Thymus (tissue), 11 donors: ENCODE results near the gene RNU5B-1. TPM values are rescaled to one million over a fixed set of nuclear protein-coding genes. Genes with fewer than 3 reads are reported as not detected.

Experiments
- DNase-seq, 9 donors: peaks; one replicate each; pipeline ENCODE4 v3.0.0-alpha.2; 2013; ENCODE audit warnings: low spot score in 9 of 9, low read depth in 6 of 9, missing footprints in 1 of 9
- H3K27ac ChIP-seq, 2 donors: one replicate each; pipeline ENCODE4 v1.5.1; 2013; ENCODE audit warnings: control low read depth in 1 of 2, low read depth in 1 of 2, low read length in 1 of 2, mild to moderate bottlenecking in 1 of 2, moderate library complexity in 1 of 2
- H3K27me3 ChIP-seq, 2 donors: one replicate each; pipeline ENCODE4 v1.5.1; 2013; ENCODE audit warnings: low read length in 1 of 2; ENCODE audit not compliant: control insufficient read depth in 2 of 2, insufficient read depth in 1 of 2
- H3K36me3 ChIP-seq, 2 donors: one replicate each; pipeline ENCODE4 v1.5.1; 2013; ENCODE audit warnings: low read length in 1 of 2, mild to moderate bottlenecking in 1 of 2, moderate library complexity in 1 of 2; ENCODE audit not compliant: control insufficient read depth in 2 of 2, insufficient read depth in 2 of 2
- H3K4me1 ChIP-seq, 2 donors: one replicate each; pipeline ENCODE4 v1.5.1; 2013; ENCODE audit warnings: low read length in 2 of 2; ENCODE audit not compliant: control insufficient read depth in 2 of 2, insufficient read depth in 2 of 2
- H3K4me3 ChIP-seq, 2 donors: one replicate each; pipeline ENCODE4 v1.5.1; 2013; ENCODE audit warnings: low read length in 2 of 2, control low read depth in 1 of 2, mild to moderate bottlenecking in 1 of 2
- H3K9me3 ChIP-seq, 2 donors: one replicate each; pipeline ENCODE4 v1.5.1; 2013; ENCODE audit warnings: low read length in 1 of 2, mild to moderate bottlenecking in 1 of 2; ENCODE audit not compliant: control insufficient read depth in 2 of 2, insufficient read depth in 1 of 2
- WGBS: extraction: QIAGEN DNeasy Blood & Tissue Kit; methylation state at CpG from one replicate; pipeline ENCODE4 v1.1.7; 2013; 5-methylcytosine and 5-hydroxymethylcytosine counted together
- polyA plus RNA-seq: library from polyadenylated mRNA; stranded (reverse); fragments of 200-250 nt; gene quantifications from one replicate; pipeline ENCODE4 v1.2.3, GENCODE V29; 2013
- total RNA-seq: library from RNA; stranded (reverse); fragments of 120-200 nt; gene quantifications from one replicate; pipeline ENCODE4 v1.2.4, GENCODE V29; 2013
- donor health status: healthy.

RNU5B-1 gene
- total and polyA plus RNA-seq, 2 donors = 2,123 TPM; not detected in 1

- Histone ChIP-seq H3K4me1 (peaks cover 16 to 25% of the 10 kb centered on the region in 2 donors), H3K4me3 (peak overlapping the region; percentile 71 to 90), H3K9me3 (no peaks in the 10 kb centered on the region), H3K27ac (peak overlapping the region; percentile 74 to 94), H3K36me3 (peaks cover 3% of the 10 kb centered on the region in 2 donors), H3K27me3 (no peaks in the 10 kb centered on the region)
- peak in 3 of 9 donors; percentile 26 to 56 (median 33) for DNase-seq
- WGBS = under 1% methylated on average over 52 of the region's 52 CpGs
Observed at GRCh38 chr15:65286069-65286703, 18.3 kb upstream of the RNU5B-1 start.

- DNase-seq = peak in 8 of 9 donors; percentile 73 to 94 (median 84)
- peaks cover 16 to 25% of the 10 kb centered on the region in 2 donors for H3K4me1 ChIP-seq
- WGBS = 2% methylated on average over 62 of the region's 62 CpGs
Observed at GRCh38 chr15:65286704-65287519, 17.6 kb upstream of the RNU5B-1 start, which contains the start of gene PARP16. Gene PARP16, minus strand, starts transcription at chr15:65286883. Its CDS starts 457 bp downstream, at chr15:65286426.

GRCh38 chr15:65287520-65287855 is 17.0 kb upstream of the RNU5B-1 start:
- Histone ChIP-seq H3K27ac (peak overlapping the region in 1 of 2 donors; percentile 81), H3K4me1 (peaks cover 16 to 25% of the 10 kb centered on the region in 2 donors), H3K27me3 (no peaks in the 10 kb centered on the region), H3K9me3 (no peaks in the 10 kb centered on the region), H3K4me3 (peak overlapping the region in 1 of 2 donors; percentile 71), H3K36me3 (peaks cover under 1 to 3% of the 10 kb centered on the region in 2 donors)
- DNase-seq = no peak
- WGBS = 93% methylated on average over 3 of the region's 3 CpGs

More at GRCh38 chr15:65286704-65287519, 17.6 kb upstream of the RNU5B-1 start, which contains the start of gene PARP16:
- peak within 1 kb of the TSS; percentile 81 to 94 for H3K27ac ChIP-seq
- peak within 1 kb of the TSS; percentile 71 to 90 for H3K4me3 ChIP-seq
- H3K27me3 ChIP-seq = no peaks in the 10 kb centered on the region
- H3K36me3 ChIP-seq = peaks cover 3% of the 10 kb centered on the region in 2 donors
- H3K9me3 ChIP-seq = no peaks in the 10 kb centered on the region

GRCh38 chr15:65289261-65289854 is 15.1 kb upstream of the RNU5B-1 start:
- Histone ChIP-seq H3K27ac (no peak overlapping the region), H3K4me3 (no peak overlapping the region), H3K4me1 (peaks cover 16 to 21% of the 10 kb centered on the region in 2 donors), H3K27me3 (no peaks in the 10 kb centered on the region), H3K36me3 (no peaks in the 10 kb centered on the region), H3K9me3 (no peaks in the 10 kb centered on the region)
- DNase-seq = no peak
- 94% methylated on average over 7 of the region's 7 CpGs for WGBS

GRCh38 chr15:65290228-65290627 is 14.2 kb upstream of the RNU5B-1 start:
- DNase-seq = no peak
- H3K9me3 ChIP-seq = no peaks in the 10 kb centered on the region
- WGBS = 97% methylated on average over 7 of the region's 7 CpGs
- no peak overlapping the region for H3K4me3 ChIP-seq
- no peaks in the 10 kb centered on the region for H3K27me3 ChIP-seq
- no peak overlapping the region for H3K27ac ChIP-seq
- H3K36me3 ChIP-seq = no peaks in the 10 kb centered on the region
- peaks cover 16 to 22% of the 10 kb centered on the region in 2 donors for H3K4me1 ChIP-seq

GRCh38 chr15:65292938-65293518 is 11.4 kb upstream of the RNU5B-1 start:
- 91% methylated on average over 1 of the region's 1 CpG for WGBS
- Histone ChIP-seq H3K4me1 (peaks cover 3 to 20% of the 10 kb centered on the region in 2 donors), H3K36me3 (no peaks in the 10 kb centered on the region), H3K27me3 (no peaks in the 10 kb centered on the region), H3K4me3 (no peak overlapping the region), H3K9me3 (no peaks in the 10 kb centered on the region), H3K27ac (no peak overlapping the region)
- DNase-seq = no peak

- Histone ChIP-seq H3K4me1 (peaks cover 6 to 37% of the 10 kb centered on the region in 2 donors), H3K27ac (no peak overlapping the region), H3K36me3 (no peaks in the 10 kb centered on the region), H3K4me3 (no peak overlapping the region), H3K9me3 (peaks cover 0 to 9% of the 10 kb centered on the region in 2 donors), H3K27me3 (no peaks in the 10 kb centered on the region)
- no peak for DNase-seq
- 97% methylated on average over 11 of the region's 11 CpGs for WGBS
Observed at GRCh38 chr15:65298731-65299130, 5.7 kb upstream of the RNU5B-1 start.

GRCh38 chr15:65300924-65301441 is 3.5 kb upstream of the RNU5B-1 start:
- H3K36me3 ChIP-seq = no peaks in the 10 kb centered on the region
- H3K4me1 ChIP-seq = peaks cover 4 to 41% of the 10 kb centered on the region in 2 donors
- no peaks in the 10 kb centered on the region for H3K27me3 ChIP-seq
- DNase-seq = no peak
- H3K4me3 ChIP-seq = no peak overlapping the region
- peaks cover 0 to 9% of the 10 kb centered on the region in 2 donors for H3K9me3 ChIP-seq
- 95% methylated on average over 36 of the region's 36 CpGs for WGBS
- no peak overlapping the region for H3K27ac ChIP-seq
